H1 (cell line): ENCODE measurements around the gene TRPM6. TPM values are rescaled to one million over a fixed set of nuclear protein-coding genes. Genes with fewer than 3 reads are reported as not detected.

ENCODE experiments used
- BACH1 ChIP-seq: IDR thresholded peaks from 2 replicates; pipeline ENCODE4 v1.6.1; 2012; ENCODE audit warnings: low read length, improper control_type of control experiment
- GABPA ChIP-seq: IDR thresholded peaks from 2 replicates; pipeline ENCODE4 v1.6.1; 2011; ENCODE audit warnings: mild to moderate bottlenecking, low read length, moderate library complexity, borderline replicate concordance; ENCODE audit not compliant: insufficient read depth
- JUN ChIP-seq: IDR thresholded peaks from 2 replicates; pipeline ENCODE4 v1.6.1; 2011; ENCODE audit warnings: low read depth, mild to moderate bottlenecking, improper control_type of control experiment, low read length
- JUND ChIP-seq: IDR thresholded peaks from 2 replicates; pipeline ENCODE4 v1.6.1; 2011; ENCODE audit warnings: mild to moderate bottlenecking, improper control_type of control experiment, low read length
- RXRA ChIP-seq: IDR thresholded peaks from 2 replicates; pipeline ENCODE4 v1.6.1; 2011; ENCODE audit warnings: low read depth, mild to moderate bottlenecking, low read length, moderate library complexity; ENCODE audit not compliant: insufficient read depth
- SIN3A ChIP-seq, 2 experiments: IDR thresholded peaks in 1 of 2; conservative IDR thresholded peaks in 1 of 2; 2 replicates each; pipeline ENCODE4 v1.6.1; 2011 to 2012; ENCODE audit warnings: low read length in 2 of 2, improper control_type of control experiment in 1 of 2, low read depth in 1 of 2, mild to moderate bottlenecking in 1 of 2
- SIRT6 ChIP-seq: IDR thresholded peaks from one replicate; pipeline ENCODE4 v1.7.1; 2012; ENCODE audit warnings: low read length, inconsistent platforms
- SRF ChIP-seq: IDR thresholded peaks from 2 replicates; pipeline ENCODE4 v1.6.1; 2011; ENCODE audit warnings: mild to moderate bottlenecking, low read depth, low read length, moderate library complexity
- YY1 ChIP-seq: IDR thresholded peaks from 2 replicates; pipeline ENCODE4 v1.6.1; 2011; ENCODE audit warnings: low read depth, mild to moderate bottlenecking, low read length
- polyA plus RNA-seq, 7 experiments: library from polyadenylated mRNA; depleted of rRNA in 3 of 7; stranded (reverse) in 5 of 7; unstranded in 2 of 7; fragments of >200 nt in 5 of 7; fragments of 200-250 nt in 2 of 7; gene quantifications; 1 replicate in 5 of 7; 2 replicates in 1 of 7; 4 replicates in 1 of 7; pipeline versions ENCODE4 v1.2.1 to v1.2.3, GENCODE V29; 2011 to 2013; ENCODE audit warnings: missing spikeins in 2 of 7, mixed read lengths in 2 of 7
- total RNA-seq: library from RNA; stranded (reverse); fragmentation: NEBNext Ultra II Directional; extraction: Animal tissue kit (Norgen Biotek cat#: 25700); gene quantifications from 2 replicates; pipeline ENCODE4 v1.2.1, GENCODE V29; 2021
- TF ChIP-seq, protein P1 (sequence below): fragments of 300-600 bp; sonication (generic); IDR thresholded peaks from 2 replicates; pipeline ENCODE4 v1.7.1; 2012; ENCODE audit warnings: low read length, moderate library complexity, mild to moderate bottlenecking, inconsistent platforms; ENCODE audit not compliant: insufficient replicate concordance
- TF ChIP-seq, protein P2 (sequence below): IDR thresholded peaks from 2 replicates; pipeline ENCODE4 v1.6.1; 2012; ENCODE audit warnings: inconsistent platforms

The TRPM6 gene
- total and polyA plus RNA-seq, 2 of the 8 experiments (the other 6 are each of a cell fraction or from before 2014, with no cell fraction given) = 0.45 to 1.5 TPM

GRCh38 chr9:74817816-74818215, 69.9 kb downstream of the TRPM6 start (continued):
- TF ChIP-seq, protein P1, sequence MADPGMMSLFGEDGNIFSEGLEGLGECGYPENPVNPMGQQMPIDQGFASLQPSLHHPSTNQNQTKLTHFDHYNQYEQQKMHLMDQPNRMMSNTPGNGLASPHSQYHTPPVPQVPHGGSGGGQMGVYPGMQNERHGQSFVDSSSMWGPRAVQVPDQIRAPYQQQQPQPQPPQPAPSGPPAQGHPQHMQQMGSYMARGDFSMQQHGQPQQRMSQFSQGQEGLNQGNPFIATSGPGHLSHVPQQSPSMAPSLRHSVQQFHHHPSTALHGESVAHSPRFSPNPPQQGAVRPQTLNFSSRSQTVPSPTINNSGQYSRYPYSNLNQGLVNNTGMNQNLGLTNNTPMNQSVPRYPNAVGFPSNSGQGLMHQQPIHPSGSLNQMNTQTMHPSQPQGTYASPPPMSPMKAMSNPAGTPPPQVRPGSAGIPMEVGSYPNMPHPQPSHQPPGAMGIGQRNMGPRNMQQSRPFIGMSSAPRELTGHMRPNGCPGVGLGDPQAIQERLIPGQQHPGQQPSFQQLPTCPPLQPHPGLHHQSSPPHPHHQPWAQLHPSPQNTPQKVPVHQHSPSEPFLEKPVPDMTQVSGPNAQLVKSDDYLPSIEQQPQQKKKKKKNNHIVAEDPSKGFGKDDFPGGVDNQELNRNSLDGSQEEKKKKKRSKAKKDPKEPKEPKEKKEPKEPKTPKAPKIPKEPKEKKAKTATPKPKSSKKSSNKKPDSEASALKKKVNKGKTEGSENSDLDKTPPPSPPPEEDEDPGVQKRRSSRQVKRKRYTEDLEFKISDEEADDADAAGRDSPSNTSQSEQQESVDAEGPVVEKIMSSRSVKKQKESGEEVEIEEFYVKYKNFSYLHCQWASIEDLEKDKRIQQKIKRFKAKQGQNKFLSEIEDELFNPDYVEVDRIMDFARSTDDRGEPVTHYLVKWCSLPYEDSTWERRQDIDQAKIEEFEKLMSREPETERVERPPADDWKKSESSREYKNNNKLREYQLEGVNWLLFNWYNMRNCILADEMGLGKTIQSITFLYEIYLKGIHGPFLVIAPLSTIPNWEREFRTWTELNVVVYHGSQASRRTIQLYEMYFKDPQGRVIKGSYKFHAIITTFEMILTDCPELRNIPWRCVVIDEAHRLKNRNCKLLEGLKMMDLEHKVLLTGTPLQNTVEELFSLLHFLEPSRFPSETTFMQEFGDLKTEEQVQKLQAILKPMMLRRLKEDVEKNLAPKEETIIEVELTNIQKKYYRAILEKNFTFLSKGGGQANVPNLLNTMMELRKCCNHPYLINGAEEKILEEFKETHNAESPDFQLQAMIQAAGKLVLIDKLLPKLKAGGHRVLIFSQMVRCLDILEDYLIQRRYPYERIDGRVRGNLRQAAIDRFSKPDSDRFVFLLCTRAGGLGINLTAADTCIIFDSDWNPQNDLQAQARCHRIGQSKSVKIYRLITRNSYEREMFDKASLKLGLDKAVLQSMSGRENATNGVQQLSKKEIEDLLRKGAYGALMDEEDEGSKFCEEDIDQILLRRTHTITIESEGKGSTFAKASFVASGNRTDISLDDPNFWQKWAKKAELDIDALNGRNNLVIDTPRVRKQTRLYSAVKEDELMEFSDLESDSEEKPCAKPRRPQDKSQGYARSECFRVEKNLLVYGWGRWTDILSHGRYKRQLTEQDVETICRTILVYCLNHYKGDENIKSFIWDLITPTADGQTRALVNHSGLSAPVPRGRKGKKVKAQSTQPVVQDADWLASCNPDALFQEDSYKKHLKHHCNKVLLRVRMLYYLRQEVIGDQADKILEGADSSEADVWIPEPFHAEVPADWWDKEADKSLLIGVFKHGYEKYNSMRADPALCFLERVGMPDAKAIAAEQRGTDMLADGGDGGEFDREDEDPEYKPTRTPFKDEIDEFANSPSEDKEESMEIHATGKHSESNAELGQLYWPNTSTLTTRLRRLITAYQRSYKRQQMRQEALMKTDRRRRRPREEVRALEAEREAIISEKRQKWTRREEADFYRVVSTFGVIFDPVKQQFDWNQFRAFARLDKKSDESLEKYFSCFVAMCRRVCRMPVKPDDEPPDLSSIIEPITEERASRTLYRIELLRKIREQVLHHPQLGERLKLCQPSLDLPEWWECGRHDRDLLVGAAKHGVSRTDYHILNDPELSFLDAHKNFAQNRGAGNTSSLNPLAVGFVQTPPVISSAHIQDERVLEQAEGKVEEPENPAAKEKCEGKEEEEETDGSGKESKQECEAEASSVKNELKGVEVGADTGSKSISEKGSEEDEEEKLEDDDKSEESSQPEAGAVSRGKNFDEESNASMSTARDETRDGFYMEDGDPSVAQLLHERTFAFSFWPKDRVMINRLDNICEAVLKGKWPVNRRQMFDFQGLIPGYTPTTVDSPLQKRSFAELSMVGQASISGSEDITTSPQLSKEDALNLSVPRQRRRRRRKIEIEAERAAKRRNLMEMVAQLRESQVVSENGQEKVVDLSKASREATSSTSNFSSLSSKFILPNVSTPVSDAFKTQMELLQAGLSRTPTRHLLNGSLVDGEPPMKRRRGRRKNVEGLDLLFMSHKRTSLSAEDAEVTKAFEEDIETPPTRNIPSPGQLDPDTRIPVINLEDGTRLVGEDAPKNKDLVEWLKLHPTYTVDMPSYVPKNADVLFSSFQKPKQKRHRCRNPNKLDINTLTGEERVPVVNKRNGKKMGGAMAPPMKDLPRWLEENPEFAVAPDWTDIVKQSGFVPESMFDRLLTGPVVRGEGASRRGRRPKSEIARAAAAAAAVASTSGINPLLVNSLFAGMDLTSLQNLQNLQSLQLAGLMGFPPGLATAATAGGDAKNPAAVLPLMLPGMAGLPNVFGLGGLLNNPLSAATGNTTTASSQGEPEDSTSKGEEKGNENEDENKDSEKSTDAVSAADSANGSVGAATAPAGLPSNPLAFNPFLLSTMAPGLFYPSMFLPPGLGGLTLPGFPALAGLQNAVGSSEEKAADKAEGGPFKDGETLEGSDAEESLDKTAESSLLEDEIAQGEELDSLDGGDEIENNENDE = no peak
- TF ChIP-seq GABPA = no peak
- no peak for TF ChIP-seq SIN3A (conservative IDR thresholded peaks at IDR 0.05 in 1 of 2, IDR thresholded peaks at IDR 0.05 in 1 of 2; ENCODE audit: low read depth in 1 of 2, low read length in 2 of 2)
- TF ChIP-seq SIRT6 = no peak
- no peak for TF ChIP-seq YY1
- TF ChIP-seq RXRA = no peak
- TF ChIP-seq JUND = no peak
- TF ChIP-seq BACH1 = no peak
- TF ChIP-seq JUN = no peak
- TF ChIP-seq, protein P2, sequence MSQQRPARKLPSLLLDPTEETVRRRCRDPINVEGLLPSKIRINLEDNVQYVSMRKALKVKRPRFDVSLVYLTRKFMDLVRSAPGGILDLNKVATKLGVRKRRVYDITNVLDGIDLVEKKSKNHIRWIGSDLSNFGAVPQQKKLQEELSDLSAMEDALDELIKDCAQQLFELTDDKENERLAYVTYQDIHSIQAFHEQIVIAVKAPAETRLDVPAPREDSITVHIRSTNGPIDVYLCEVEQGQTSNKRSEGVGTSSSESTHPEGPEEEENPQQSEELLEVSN = no peak
- no peak for TF ChIP-seq SRF
